ENCODE results near the gene GPC6.

GPC6 gene

GRCh38 chr13:93714171-93714570 is 487.6 kb downstream of the GPC6 start:
- Mint-ChIP-seq H3K36me3 (ENCODE audit: low read depth) (peaks cover 41% of the 10 kb centered on the region), H3K27me3 (ENCODE audit: low read depth, poor library complexity) (peaks cover 3% of the 10 kb centered on the region), H3K4me1 (peaks cover 3% of the 10 kb centered on the region), H3K27ac (no peak overlapping the region), H3K9me3 (peaks cover 63% of the 10 kb centered on the region), H3K4me3 (no peak overlapping the region)
- no peak for DNase-seq
- TF ChIP-seq CTCF (IDR thresholded peaks at IDR 0.05): no peak

- Mint-ChIP-seq H3K27me3 (ENCODE audit: low read depth, poor library complexity) (peaks cover 5% of the 10 kb centered on the region), H3K9me3 (peaks cover 80% of the 10 kb centered on the region), H3K4me3 (no peak overlapping the region), H3K4me1 (no peaks in the 10 kb centered on the region), H3K36me3 (ENCODE audit: low read depth) (peaks cover 53% of the 10 kb centered on the region), H3K27ac (no peak overlapping the region)
- no peak for DNase-seq
- TF ChIP-seq CTCF (IDR thresholded peaks at IDR 0.05): no peak
Observed at GRCh38 chr13:93715866-93716265, 489.3 kb downstream of the GPC6 start.

- Mint-ChIP-seq H3K9me3 (peaks cover 77% of the 10 kb centered on the region), H3K4me3 (no peak overlapping the region), H3K27ac (no peak overlapping the region), H3K27me3 (ENCODE audit: low read depth, poor library complexity) (peaks cover 5% of the 10 kb centered on the region), H3K4me1 (no peaks in the 10 kb centered on the region), H3K36me3 (ENCODE audit: low read depth) (peaks cover 49% of the 10 kb centered on the region)
- no peak for TF ChIP-seq CTCF (IDR thresholded peaks at IDR 0.05)
- DNase-seq: no peak
Observed at GRCh38 chr13:93716623-93717022, 490.0 kb downstream of the GPC6 start.

GRCh38 chr13:93721483-93721882 is 494.9 kb downstream of the GPC6 start:
- peaks cover 32% of the 10 kb centered on the region for H3K4me1 Mint-ChIP-seq
- peaks cover 5% of the 10 kb centered on the region for H3K27me3 Mint-ChIP-seq (ENCODE audit: low read depth, poor library complexity)
- no peak for TF ChIP-seq CTCF (IDR thresholded peaks at IDR 0.05)
- peaks cover 43% of the 10 kb centered on the region for H3K9me3 Mint-ChIP-seq
- DNase-seq: no peak
- no peak overlapping the region for H3K4me3 Mint-ChIP-seq
- no peak overlapping the region for H3K27ac Mint-ChIP-seq
- peaks cover 34% of the 10 kb centered on the region for H3K36me3 Mint-ChIP-seq (ENCODE audit: low read depth)

GRCh38 chr13:93723316-93723715 is 496.7 kb downstream of the GPC6 start:
- no peak overlapping the region for H3K4me3 Mint-ChIP-seq
- peaks cover 31% of the 10 kb centered on the region for H3K36me3 Mint-ChIP-seq (ENCODE audit: low read depth)
- DNase-seq: no peak
- peaks cover 50% of the 10 kb centered on the region for H3K4me1 Mint-ChIP-seq
- H3K27me3 Mint-ChIP-seq (ENCODE audit: low read depth, poor library complexity): peaks cover 5% of the 10 kb centered on the region
- no peak for TF ChIP-seq CTCF (IDR thresholded peaks at IDR 0.05)
- peak overlapping the region; percentile 25 for H3K27ac Mint-ChIP-seq
- peaks cover 34% of the 10 kb centered on the region for H3K9me3 Mint-ChIP-seq

GRCh38 chr13:93724187-93724586 is 497.6 kb downstream of the GPC6 start:
- DNase-seq: no peak
- peaks cover 22% of the 10 kb centered on the region for H3K36me3 Mint-ChIP-seq (ENCODE audit: low read depth)
- no peak overlapping the region for H3K4me3 Mint-ChIP-seq
- H3K27me3 Mint-ChIP-seq (ENCODE audit: low read depth, poor library complexity): peaks cover 3% of the 10 kb centered on the region
- peak overlapping the region; percentile 22 for H3K27ac Mint-ChIP-seq
- TF ChIP-seq CTCF (IDR thresholded peaks at IDR 0.05): no peak
- H3K4me1 Mint-ChIP-seq: peaks cover 50% of the 10 kb centered on the region
- H3K9me3 Mint-ChIP-seq: peaks cover 26% of the 10 kb centered on the region

Measured in nephron progenitor cell (in vitro differentiated cells).